ENCODE data around the gene FRA10AC1.

Gene FRA10AC1

DNA sequence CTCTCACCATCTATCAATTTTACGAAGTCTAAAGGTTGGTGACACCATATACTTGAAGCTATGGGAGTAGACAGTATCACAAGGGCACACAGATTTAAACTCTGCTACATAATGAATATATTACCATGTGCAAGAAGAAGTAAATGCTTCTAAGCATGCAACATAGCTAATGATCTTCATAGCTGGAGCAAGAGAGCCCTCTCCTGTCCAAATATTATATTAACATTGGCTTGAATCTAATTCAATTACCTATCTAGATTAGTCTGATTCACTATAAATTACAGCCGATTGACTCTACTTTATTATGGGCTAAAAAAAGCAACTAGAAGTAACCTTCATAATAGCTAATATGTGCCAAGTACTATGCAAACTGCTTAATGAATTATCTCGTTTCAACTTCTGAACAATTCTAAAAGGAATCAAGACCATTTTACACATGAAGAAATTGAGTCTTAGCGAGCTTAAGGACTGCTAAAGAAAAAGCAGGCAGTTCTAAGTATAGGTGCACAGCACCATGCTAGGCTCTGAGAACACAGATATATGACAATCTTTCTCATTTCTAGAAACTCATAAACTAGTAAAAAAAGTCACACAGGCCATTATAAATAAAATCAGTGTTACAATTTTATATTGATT, 21.9 kb downstream of the FRA10AC1 start:
- TF ChIP-seq EZH2phosphoT487 (IDR thresholded peaks at IDR 0.05; ENCODE audit: borderline replicate concordance, low read length): no peak
- peak; percentile 48 for TF ChIP-seq CTCF (IDR thresholded peaks at IDR 0.05; ENCODE audit: low read depth, low read length, poor library complexity, severe bottlenecking)
- Histone ChIP-seq H3F3A (ENCODE audit: control insufficient read depth, insufficient read depth) (0 out of 2 replicates have a peak, but pooled peaks cover 6% of the 10 kb centered on the region), H4K20me1 (ENCODE audit: control insufficient read depth, insufficient read depth, low read depth, low read length) (no peaks in the 10 kb centered on the region), H3K79me2 (ENCODE audit: control insufficient read depth, low read length) (no peaks in the 10 kb centered on the region), H3K36me3 (ENCODE audit: control insufficient read depth, low read length) (peaks cover 60% of the 10 kb centered on the region), H3K4me3 (ENCODE audit: low read length) (no peak overlapping the region), H3K27ac (ENCODE audit: low read depth, low read length) (no peak overlapping the region), H3K4me2 (ENCODE audit: low read length) (no peak overlapping the region), H3K9me3 (ENCODE audit: control insufficient read depth, insufficient read depth, low read length) (no peaks in the 10 kb centered on the region), H3K4me1 (ENCODE audit: control insufficient read depth, low read length) (no peaks in the 10 kb centered on the region), H3K9me2 (replicated peaks; ENCODE audit: control insufficient read depth, low read length) (no peaks in the 10 kb centered on the region), H3K27me3 (ENCODE audit: control insufficient read depth, low read length) (no peaks in the 10 kb centered on the region)

DNA sequence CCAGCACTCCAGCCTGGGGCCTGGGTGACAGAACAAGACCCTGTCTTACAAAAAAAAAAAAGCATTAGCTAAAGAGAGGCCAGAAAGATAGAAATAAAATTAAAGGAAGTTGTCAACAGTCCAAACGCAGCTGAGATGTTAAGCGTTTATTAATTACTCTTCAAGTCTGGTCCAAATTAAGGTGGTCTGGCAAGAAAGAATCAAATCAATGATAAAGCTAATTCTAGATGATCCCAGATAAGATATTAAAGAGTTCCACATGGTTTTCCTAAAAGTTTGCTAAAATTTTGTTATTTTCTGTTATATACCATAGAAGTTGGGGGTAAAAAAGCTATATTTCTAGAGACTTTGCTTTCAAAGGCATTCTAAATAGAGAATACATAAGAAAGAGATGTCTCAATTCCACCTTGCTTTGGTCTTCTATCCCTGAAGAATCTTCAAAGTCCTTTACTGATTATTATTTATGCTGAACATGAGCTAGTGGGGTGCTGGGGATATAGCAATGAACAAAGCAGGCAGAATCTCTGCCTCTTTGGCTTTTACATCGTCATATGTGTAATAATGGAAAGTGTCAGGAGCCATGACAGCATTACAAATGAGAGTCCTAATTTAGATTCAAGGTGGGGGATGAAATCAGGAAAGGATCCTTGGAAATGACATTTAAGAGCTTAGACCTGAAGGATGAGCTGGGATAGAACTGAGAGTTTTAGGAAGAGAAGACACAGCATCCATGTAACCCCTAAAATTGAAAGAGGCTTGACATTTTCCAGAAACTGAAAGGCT, 23.4 kb downstream of the FRA10AC1 start:
- Histone ChIP-seq H4K20me1 (ENCODE audit: control insufficient read depth, insufficient read depth, low read depth, low read length) (no peaks in the 10 kb centered on the region), H3K4me3 (ENCODE audit: low read length) (no peak overlapping the region), H3K9me3 (ENCODE audit: control insufficient read depth, insufficient read depth, low read length) (no peaks in the 10 kb centered on the region), H3K79me2 (ENCODE audit: control insufficient read depth, low read length) (no peaks in the 10 kb centered on the region), H3F3A (ENCODE audit: control insufficient read depth, insufficient read depth) (0 out of 2 replicates have a peak, but pooled peaks cover 6% of the 10 kb centered on the region), H3K4me1 (ENCODE audit: control insufficient read depth, low read length) (no peaks in the 10 kb centered on the region), H3K27ac (ENCODE audit: low read depth, low read length) (no peak overlapping the region), H3K4me2 (ENCODE audit: low read length) (no peak overlapping the region), H3K36me3 (ENCODE audit: control insufficient read depth, low read length) (peaks cover 64% of the 10 kb centered on the region), H3K9me2 (replicated peaks; ENCODE audit: control insufficient read depth, low read length) (no peaks in the 10 kb centered on the region), H3K27me3 (ENCODE audit: control insufficient read depth, low read length) (no peaks in the 10 kb centered on the region)
- TF ChIP-seq CTCF (IDR thresholded peaks at IDR 0.05; ENCODE audit: low read depth, low read length, poor library complexity, severe bottlenecking) (no peak), EZH2phosphoT487 (IDR thresholded peaks at IDR 0.05; ENCODE audit: borderline replicate concordance, low read length) (no peak)

DNA sequence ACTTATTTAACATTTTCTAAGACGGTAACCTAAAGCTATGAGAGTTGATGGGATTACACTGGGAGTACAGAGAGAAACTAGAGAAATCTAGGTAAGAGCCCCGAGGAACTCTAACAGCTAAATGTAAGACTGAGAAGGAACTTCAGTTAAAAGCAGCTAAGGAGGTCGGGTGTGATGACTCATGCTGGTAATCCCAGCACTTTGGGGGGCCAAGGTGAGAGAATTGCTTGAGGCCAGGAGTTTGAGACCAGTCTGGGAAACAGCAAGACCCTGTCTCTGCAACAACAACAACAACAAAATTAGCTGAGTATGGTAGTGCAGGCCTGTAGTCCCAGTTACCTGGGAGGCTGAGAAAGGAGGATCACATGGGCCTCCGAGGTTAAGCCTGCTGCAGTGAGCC, 24.0 kb downstream of the FRA10AC1 start:
- Histone ChIP-seq H3K79me2 (ENCODE audit: control insufficient read depth, low read length) (no peaks in the 10 kb centered on the region), H3K27me3 (ENCODE audit: control insufficient read depth, low read length) (no peaks in the 10 kb centered on the region), H3K27ac (ENCODE audit: low read depth, low read length) (no peak overlapping the region), H3K9me2 (replicated peaks; ENCODE audit: control insufficient read depth, low read length) (no peaks in the 10 kb centered on the region), H4K20me1 (ENCODE audit: control insufficient read depth, insufficient read depth, low read depth, low read length) (no peaks in the 10 kb centered on the region), H3K9me3 (ENCODE audit: control insufficient read depth, insufficient read depth, low read length) (no peaks in the 10 kb centered on the region), H3F3A (ENCODE audit: control insufficient read depth, insufficient read depth) (0 out of 2 replicates have a peak, but pooled peaks cover 6% of the 10 kb centered on the region), H3K4me3 (ENCODE audit: low read length) (no peak overlapping the region), H3K4me2 (ENCODE audit: low read length) (no peak overlapping the region), H3K4me1 (ENCODE audit: control insufficient read depth, low read length) (no peaks in the 10 kb centered on the region), H3K36me3 (ENCODE audit: control insufficient read depth, low read length) (peaks cover 65% of the 10 kb centered on the region)
- TF ChIP-seq EZH2phosphoT487 (IDR thresholded peaks at IDR 0.05; ENCODE audit: borderline replicate concordance, low read length) (no peak), CTCF (IDR thresholded peaks at IDR 0.05; ENCODE audit: low read depth, low read length, poor library complexity, severe bottlenecking) (no peak)
